ENCODE data around the gene STRC.
"Not testable (repeated sequence)": the region's sequence is repeated elsewhere in the genome, so short reads cannot be mapped to it uniquely, and the experiment has no call there.

STRC gene

DNA sequence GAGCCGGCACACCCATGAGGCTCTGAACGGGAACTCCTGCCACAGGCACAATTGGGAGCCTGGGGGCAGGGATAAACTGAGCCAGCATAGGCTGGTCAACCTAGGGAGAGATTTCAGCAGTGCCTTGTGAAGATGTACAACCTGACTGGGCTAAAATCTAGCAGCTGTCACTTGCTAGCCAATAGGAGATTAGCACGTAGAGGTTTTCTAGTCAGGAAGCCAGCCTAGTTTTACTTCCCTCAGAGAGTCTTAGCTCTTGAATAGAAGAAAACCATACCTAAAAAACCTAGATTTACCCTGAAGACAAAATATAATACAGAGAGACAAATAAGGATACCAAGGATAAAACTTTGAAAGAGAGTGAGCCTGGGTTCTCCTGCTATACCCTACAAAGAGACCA lies 55.8 kb downstream of the STRC start:
- not testable (repeated sequence) for DNase-seq

DNA sequence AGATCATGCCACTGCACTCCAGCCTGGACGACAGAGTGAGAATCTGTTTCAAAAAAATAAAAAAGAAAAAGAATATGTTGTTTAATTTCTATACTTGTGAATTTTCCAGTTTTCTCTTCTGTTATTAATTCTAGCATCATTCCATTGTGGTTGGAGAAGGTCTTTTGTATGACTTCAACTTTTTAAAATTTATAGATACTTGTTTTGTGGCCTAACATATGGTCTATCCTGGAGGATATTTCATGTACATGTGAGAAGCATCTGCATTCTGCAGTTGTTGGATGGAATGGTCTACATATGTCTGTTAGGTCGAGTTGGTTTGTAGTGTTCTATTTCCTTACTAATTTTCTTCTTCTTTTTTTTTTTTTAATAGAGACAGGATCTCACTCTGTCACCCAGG lies 65.6 kb downstream of the STRC start:
- DNase-seq, result no peak

DNA sequence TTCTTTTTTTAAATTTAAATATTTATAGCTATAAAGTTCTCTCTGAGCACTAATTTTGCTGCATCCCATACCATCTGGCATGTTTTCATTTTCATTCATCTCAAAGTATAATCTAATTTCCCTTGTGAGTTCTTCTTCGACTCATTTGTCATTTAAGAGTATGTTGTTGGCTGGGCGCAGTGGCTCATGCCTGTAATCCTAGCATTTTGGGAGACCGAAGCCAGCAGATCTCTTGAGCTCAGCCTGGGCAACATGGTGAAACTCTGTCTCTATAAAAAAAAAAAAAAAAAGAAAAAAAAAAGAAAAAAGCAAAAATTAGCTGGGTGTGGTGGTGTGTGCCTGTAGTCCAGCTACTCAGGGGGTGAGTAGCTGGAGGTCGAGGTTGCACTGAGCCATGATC lies 66.3 kb downstream of the STRC start:
- DNase-seq, result no peak

DNA sequence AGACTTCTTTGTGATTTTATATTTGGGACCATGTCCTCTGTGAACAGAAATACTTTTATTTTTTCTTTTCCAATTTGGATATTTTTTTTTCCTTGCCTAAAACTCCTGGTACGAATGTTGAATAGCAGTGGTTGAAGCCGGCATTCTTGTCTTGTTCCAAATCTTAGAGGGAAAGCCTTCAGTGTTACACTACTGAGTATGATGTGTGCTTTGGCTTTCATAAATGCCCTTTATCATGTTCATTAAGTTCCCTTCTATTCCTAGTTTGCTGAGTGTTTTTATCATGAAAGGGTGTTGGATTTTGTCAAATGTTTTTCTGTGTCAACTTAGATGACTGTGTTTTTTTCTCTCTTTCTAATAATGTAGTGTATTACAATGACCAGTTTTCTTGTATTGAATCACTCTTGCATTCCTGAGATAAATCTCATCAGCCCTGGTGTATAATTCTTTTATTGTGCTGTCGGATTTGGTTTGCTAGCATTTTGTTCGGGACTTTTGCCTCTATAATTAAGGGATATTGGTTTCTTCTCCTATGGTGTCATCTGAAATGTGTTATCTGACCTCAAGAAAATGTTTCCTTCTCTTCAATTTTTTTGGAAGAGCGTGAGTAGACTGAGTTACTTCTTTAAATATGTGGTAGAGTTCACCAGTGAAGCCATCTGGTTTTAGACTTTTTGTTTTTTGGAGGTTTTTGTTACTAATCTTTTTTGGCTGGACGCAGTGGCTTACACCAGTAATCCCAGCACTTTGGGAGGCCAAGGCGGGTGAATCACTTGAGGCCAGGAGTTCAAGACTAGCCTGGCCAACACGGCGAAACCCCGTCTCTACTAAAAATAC lies 67.9 kb downstream of the STRC start:
- no peak for DNase-seq
